KBM-7 (cell line): ENCODE measurements around the gene SLC22A23.

ENCODE experiments used
- DNase-seq: peaks from one replicate; pipeline ENCODE4 v3.0.0-alpha.2; 2015
- in situ Hi-C: fragments of 300-500 bp; cut with MboI; formaldehyde crosslinking; loops from 2 replicates; pipeline ENCODE4 v1.14.3; 2020; ENCODE audit warnings: low sequenced_read_pairs, low pct_unique_long_range_greater_than_20kb, mixed read lengths

The SLC22A23 gene

GRCh38 chr6:3349388-3350251, 107.2 kb downstream of the SLC22A23 start:
- in situ Hi-C loops = no loop called here
- no peak for DNase-seq

GRCh38 chr6:3348821-3349220, 108.0 kb downstream of the SLC22A23 start:
- in situ Hi-C loops = no loop called here
- DNase-seq = no peak

DNA sequence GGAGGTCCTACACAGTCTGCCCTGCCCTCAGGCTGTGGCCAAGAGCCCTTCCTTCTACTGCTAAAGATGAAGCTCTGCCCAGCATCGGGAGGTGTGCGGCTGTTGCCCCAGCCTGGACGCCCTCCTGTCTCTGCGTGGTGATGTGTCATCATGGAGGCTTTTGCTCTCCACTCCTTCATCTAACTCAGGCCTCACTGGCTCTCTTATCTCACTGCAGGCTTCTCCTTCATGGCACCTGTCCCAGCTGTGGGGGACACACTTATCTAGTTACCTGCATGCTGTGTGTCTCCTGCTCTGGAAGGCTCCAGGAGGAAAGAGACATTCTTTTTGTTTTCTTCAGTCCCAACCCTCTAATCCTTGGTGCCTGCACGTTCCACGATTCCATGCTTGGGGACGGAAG, 109.0 kb downstream of the SLC22A23 start:
- in situ Hi-C loops = no loop called here
- no peak for DNase-seq

GRCh38 chr6:3347247-3347646, 109.6 kb downstream of the SLC22A23 start:
- in situ Hi-C loops = no loop called here
- no peak for DNase-seq

DNA sequence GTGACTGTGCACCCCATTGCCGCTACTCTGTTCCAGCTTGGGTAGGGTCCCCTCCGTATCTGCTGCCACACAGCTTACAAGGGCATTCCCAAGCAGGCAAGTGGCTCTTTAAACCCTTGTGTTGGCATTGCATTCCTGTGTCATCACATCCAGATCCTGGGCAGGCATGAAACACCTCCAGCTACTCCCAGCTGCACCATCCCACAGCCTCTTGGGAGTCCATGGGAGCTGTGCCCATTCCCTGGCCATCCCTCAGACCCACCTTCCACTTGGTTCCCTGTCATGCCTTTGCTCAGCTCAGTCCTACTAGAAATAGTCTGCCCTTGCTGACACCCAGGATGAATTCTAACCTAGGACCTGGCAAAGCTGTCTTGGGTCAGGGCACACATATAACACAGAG, 110.4 kb downstream of the SLC22A23 start:
- no peak for DNase-seq
- in situ Hi-C loops = no loop called here

- in situ Hi-C loops = no loop called here
- no peak for DNase-seq
Measured at GRCh38 chr6:3345836-3346235, 111.0 kb downstream of the SLC22A23 start.

DNA sequence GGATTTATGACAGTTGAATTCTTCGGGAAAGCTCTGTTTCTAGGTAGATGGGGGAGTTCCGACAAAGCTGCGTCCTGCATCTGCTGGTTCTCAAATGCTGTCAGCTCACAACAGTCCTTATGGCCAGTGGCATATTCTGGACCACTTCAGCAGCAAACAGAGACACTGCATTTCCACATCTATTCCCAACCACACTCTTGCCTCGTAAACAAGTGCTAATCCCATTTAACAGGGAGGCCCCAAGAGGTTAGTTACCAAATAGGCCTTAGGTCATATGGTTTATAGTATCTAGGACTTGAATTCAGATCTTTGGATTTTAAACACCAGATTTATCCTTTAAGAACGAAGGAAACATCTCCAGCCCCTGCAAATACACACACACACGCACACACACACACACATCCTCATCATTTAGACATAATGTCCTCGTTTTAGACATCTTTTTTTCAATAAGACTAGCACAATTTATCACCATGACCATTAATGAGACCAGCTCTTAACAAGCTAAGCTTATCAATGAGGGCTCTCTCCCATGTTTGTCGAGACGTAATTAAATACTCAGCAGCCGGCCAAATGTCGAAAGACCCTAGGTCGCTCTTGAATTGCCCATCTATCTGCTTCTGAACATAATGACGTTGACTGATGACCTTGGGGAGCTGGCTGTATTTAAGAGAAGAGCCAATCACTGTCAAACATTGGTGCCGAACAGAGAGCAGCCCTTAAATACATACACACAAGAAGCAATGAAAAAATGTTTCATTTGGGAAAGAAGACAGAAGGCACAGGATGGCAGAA, 113.6 kb downstream of the SLC22A23 start:
- in situ Hi-C loops = no loop called here
- no peak for DNase-seq

DNA sequence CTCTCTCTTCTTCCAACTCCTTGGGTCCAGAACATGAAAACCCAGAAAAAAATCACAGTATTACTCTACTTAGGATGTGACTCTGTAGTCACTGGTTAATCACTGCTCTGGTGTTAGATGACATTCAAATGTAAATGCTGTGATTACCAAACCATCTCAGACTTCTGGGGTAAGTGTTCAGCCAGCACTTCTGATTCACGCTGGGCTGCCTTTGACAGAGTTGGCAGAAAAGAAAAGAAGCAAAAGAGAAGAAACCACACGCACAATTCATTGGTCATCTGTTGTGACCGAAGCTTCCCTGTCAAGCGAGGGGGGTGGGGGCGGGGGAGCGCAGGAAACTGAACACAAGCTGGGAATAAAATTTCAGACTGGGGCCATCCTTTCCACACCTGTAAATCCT, 115.4 kb downstream of the SLC22A23 start:
- DNase-seq = no peak
- in situ Hi-C loops = no loop called here

DNA sequence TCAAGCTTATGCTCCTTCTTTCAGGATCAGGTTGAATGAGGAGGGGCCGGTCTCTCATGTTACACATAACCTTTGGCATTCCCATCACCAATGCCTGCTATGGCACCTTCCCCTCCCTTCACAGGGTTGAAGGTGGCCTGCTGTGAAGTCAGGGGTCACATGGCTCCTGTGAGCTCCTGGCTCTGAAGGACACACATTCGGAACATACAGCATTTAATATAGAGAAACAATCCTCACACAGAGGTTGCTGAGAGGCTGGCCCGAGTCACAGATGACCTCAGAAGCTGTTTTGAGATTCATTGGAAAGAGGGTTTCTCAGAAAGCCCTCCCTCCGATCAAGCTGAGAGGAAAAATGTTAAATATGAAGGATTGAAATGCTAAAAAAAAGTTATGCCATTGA, 116.0 kb downstream of the SLC22A23 start:
- no peak for DNase-seq
- in situ Hi-C loops = no loop called here

DNA sequence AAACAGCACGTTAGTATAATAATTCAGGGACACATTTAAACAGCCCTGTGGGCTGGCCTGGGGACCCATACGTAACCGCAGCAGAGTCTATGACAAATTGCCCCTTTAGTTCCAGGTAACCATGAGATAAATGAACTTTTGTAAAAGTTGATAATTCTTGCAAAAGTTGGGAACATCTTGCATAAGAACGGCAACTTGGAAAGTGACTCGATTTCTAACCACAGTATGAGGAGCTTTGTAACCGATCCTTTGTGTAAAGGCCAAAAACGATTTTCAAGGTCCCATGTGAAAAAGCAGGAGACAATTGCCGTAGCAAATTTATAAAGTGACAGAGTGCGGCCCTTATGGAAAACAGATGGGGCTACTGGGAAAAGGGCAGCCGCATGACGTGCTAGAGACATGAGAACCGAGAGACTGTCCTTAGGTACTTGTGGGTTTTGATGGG, 116.5 kb downstream of the SLC22A23 start:
- DNase-seq = no peak

GRCh38 chr6:3339811-3340210, 117.0 kb downstream of the SLC22A23 start:
- no peak for DNase-seq
- in situ Hi-C loops = no loop called here

More for the DNA sequence above, 116.5 kb downstream of the SLC22A23 start:
- in situ Hi-C loops = no loop called here

- in situ Hi-C loops = no loop called here
- peak; percentile 50 for DNase-seq
Measured at GRCh38 chr6:3337521-3338350, 119.1 kb downstream of the SLC22A23 start.

DNA sequence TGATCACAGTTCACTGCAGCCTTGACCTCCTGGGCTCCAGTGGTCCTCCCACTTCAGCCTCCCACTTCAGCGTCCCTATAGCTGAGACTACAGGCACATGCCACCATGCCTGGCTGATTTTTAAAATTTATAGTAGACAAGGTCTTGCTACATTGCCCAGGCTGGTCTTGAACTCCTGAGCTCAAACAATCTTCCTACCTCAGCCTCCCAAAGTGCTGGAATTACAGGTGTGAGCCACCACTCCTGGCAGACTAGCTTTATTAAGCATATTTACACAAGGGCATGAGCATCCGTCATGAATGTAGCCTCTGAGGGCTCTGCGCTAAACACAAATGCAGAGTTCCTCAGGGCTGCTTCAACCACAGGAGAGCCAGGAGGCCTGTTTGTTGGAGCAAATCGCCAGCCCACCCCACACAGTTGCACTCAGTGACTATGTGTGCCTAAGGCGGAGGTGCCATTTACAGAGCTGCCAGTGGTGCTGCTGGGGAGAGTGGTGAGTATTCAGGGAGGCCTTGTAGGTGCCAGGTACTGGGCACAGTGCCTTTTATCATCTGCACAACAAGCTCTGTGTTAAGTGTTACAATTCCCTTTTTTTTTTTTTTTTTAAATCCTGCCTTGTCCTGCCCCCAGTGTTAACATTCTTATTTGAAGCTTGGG, 119.9 kb downstream of the SLC22A23 start:
- in situ Hi-C loops = no loop called here
- no peak for DNase-seq

DNA sequence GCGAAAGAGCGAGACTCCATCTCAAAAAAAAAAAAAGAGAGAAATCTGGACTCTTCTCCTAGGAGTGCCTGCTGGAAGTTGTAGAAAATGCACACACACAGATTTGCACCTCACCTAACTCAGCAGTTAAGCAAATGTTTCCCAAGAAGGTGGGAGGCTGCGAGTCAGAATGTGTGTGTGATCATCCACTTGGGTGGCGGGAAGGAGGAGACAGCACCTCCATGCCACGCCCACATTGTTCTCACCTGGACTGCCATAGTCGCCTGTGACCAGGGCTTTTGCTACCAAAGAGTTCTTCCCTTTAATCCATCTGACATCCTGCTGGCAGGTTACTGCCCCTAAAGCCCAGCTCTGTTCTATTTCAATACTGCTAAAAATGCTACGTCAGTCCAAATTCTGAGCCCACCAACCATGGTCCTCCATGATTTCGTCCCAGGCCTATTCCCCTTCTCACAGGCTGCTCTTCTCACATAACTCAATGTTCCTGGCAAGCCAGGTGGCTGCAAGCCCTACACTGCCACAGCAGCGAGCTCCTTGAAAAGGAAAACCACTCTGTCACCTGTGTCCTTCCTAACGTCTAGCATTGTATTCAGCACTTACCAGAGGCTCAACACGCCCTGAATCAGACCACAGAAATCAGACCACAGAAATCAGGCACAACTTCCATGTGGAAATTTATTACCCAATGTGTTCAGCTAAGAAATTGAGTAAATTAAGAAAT, 120.6 kb downstream of the SLC22A23 start:
- in situ Hi-C loops = no loop called here
- DNase-seq = no peak

DNA sequence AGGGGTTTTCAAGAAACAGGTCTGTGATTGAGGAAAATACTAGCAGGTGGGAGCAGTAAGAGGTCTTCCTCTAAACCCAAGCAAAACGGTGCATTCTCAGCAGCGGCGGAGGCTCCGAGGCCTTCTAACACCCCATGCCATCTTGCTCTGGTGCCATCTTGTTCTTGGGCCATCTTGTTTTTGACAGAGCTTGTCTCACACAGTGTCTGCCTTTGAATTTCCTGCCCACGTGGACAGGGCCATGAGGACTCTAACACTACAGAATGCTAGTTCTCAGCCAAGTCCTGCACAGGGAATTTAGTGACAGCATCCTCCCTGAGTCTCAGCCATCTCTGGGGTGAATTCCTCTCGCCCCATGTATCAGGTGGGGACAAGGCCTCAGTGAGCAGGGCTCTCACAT, 121.7 kb downstream of the SLC22A23 start:
- in situ Hi-C loops = no loop called here
- no peak for DNase-seq

DNA sequence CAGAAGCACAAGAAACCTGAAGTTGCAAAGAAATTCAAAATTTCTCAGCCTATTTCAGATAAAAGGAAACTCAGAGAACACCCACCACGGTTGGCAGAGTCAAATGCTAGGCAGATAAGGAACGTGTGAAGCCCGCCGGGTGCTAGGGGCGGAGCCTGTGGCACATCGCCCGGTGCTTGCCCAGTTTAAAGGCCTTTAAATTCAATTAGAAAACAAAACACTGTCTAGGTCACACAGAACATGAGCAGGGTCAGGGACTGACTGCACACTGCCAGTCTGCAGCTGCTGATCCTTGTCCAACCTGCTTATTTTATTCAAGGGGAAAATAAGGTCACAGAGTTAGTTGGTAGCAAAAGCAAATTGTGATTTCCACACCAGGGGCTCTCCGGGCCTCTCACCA, 122.3 kb downstream of the SLC22A23 start:
- in situ Hi-C loops = no loop called here
- no peak for DNase-seq

DNA sequence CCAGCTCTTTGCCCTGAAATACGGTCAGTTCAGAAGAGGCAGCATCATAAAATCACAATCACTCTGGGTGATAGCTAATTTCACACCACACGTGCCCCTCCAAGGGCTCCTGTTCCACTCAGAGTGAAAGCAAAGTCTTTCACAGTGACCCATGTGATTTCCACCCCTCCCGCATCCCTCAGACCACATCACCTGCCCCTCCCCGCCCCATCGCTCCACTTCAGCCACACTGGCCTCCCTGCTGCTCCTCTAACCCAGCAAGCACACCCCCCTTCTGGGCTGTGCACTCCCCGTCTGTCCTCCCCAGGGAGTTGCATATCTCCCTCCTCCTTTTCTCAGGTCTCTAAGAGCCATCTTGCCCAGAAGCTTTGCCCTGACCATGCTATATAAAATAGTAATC, 123.6 kb downstream of the SLC22A23 start:
- in situ Hi-C loops = no loop called here

GRCh38 chr6:3331971-3332370, 124.9 kb downstream of the SLC22A23 start:
- no peak for DNase-seq
- in situ Hi-C loops = no loop called here

More for the DNA sequence above, 123.6 kb downstream of the SLC22A23 start:
- DNase-seq = no peak
